ENCODE data around the gene EGR1. TPM values are rescaled to one million over a fixed set of nuclear protein-coding genes. Genes with fewer than 3 reads are reported as not detected.

Gene EGR1
- polyA plus RNA-seq, 1 donor (not counting 4 experiments of a cell fraction or from before 2014, with no cell fraction given) = 5.6 TPM

- dilution Hi-C loops (cut with MboI; ENCODE audit: extremely low pct_ligation_motif_present, low sequenced_read_pairs) = no loop called here
- Histone ChIP-seq H3K9me1 (ENCODE audit: control insufficient read depth, extremely low read depth, insufficient read depth, low read length) (no peaks in the 10 kb centered on the region), H2AFZ (ENCODE audit: control insufficient read depth, low read length) (no peak overlapping the region), H4K20me1 (ENCODE audit: control insufficient read depth, extremely low read depth, insufficient read depth, low read length) (peaks cover 16% of the 10 kb centered on the region), H3K36me3 (ENCODE audit: control insufficient read depth in 2 of 2, extremely low read depth in 1 of 2, insufficient read depth in 2 of 2, low read length in 2 of 2) (peaks cover 11 to 20% of the 10 kb centered on the region in 2 experiments), H3K4me1 (ENCODE audit: control insufficient read depth, extremely low read depth, insufficient read depth, low read length) (peaks cover 26% of the 10 kb centered on the region), H3K4me2 (ENCODE audit: control insufficient read depth, extremely low read depth, insufficient read depth, low read depth, low read length) (peak overlapping the region; percentile 11), H3K27ac (ENCODE audit: control insufficient read depth, insufficient read depth, low read length) (no peak overlapping the region), H3K9ac (ENCODE audit: control insufficient read depth, extremely low read depth, insufficient read depth, low read length) (no peak overlapping the region), H3K79me2 (ENCODE audit: control insufficient read depth, insufficient read depth, low read length) (peaks cover 12% of the 10 kb centered on the region), H3K27me3 (ENCODE audit: control insufficient read depth, extremely low read depth, insufficient read depth, low read length) (no peaks in the 10 kb centered on the region), H3K4me3 (ENCODE audit: control insufficient read depth in 2 of 3, extremely low read depth in 1 of 3, insufficient read depth in 2 of 3, low read depth in 1 of 3, low read length in 3 of 3) (no peak overlapping the region), H3K9me3 (ENCODE audit: control insufficient read depth, low read depth, low read length) (no peaks in the 10 kb centered on the region)
- DNase-seq (ENCODE audit: low read depth, low spot score) (no peak), FAIRE-seq (no peak)
- TF ChIP-seq CTCF (optimal IDR thresholded peaks at IDR 0.05 in 1 of 3, IDR thresholded peaks at IDR 0.05 in 1 of 3, conservative IDR thresholded peaks at IDR 0.05 in 1 of 3; ENCODE audit: extremely low read depth in 1 of 3, insufficient read depth in 2 of 3, low read length in 3 of 3) (no peak), EZH2 (IDR thresholded peaks at IDR 0.05; ENCODE audit: low read length) (no peak)
Observed at GRCh38 chr5:138468133-138468965, 3.1 kb downstream of the EGR1 start.

- Histone ChIP-seq H3K9me1 (ENCODE audit: control insufficient read depth, extremely low read depth, insufficient read depth, low read length) (no peaks in the 10 kb centered on the region), H3K4me2 (ENCODE audit: control insufficient read depth, extremely low read depth, insufficient read depth, low read depth, low read length) (no peak overlapping the region), H3K9ac (ENCODE audit: control insufficient read depth, extremely low read depth, insufficient read depth, low read length) (no peak overlapping the region), H3K36me3 (ENCODE audit: control insufficient read depth in 2 of 2, extremely low read depth in 1 of 2, insufficient read depth in 2 of 2, low read length in 2 of 2) (peaks cover 11 to 20% of the 10 kb centered on the region in 2 experiments), H3K79me2 (ENCODE audit: control insufficient read depth, insufficient read depth, low read length) (peaks cover 12% of the 10 kb centered on the region), H3K27me3 (ENCODE audit: control insufficient read depth, extremely low read depth, insufficient read depth, low read length) (no peaks in the 10 kb centered on the region), H3K4me3 (ENCODE audit: control insufficient read depth in 2 of 3, extremely low read depth in 1 of 3, insufficient read depth in 2 of 3, low read depth in 1 of 3, low read length in 3 of 3) (no peak overlapping the region), H3K9me3 (ENCODE audit: control insufficient read depth, low read depth, low read length) (no peaks in the 10 kb centered on the region), H3K4me1 (ENCODE audit: control insufficient read depth, extremely low read depth, insufficient read depth, low read length) (peaks cover 23% of the 10 kb centered on the region), H4K20me1 (ENCODE audit: control insufficient read depth, extremely low read depth, insufficient read depth, low read length) (peaks cover 16% of the 10 kb centered on the region), H3K27ac (ENCODE audit: control insufficient read depth, insufficient read depth, low read length) (no peak overlapping the region), H2AFZ (ENCODE audit: control insufficient read depth, low read length) (no peak overlapping the region)
- no peak for DNase-seq (ENCODE audit: low read depth, low spot score)
- FAIRE-seq = no peak
- TF ChIP-seq EZH2 (IDR thresholded peaks at IDR 0.05; ENCODE audit: low read length) (no peak), CTCF (optimal IDR thresholded peaks at IDR 0.05 in 1 of 3, IDR thresholded peaks at IDR 0.05 in 1 of 3, conservative IDR thresholded peaks at IDR 0.05 in 1 of 3; ENCODE audit: extremely low read depth in 1 of 3, insufficient read depth in 2 of 3, low read length in 3 of 3) (no peak)
- dilution Hi-C loops (cut with MboI; ENCODE audit: extremely low pct_ligation_motif_present, low sequenced_read_pairs) = no loop called here
Observed at GRCh38 chr5:138468966-138469539, 3.8 kb downstream of the EGR1 start.
